Cardiac septum (tissue), 1 donor: Measurements from ENCODE around the gene TANC1. TPM values are rescaled to one million over a fixed set of nuclear protein-coding genes. Genes with fewer than 3 reads are reported as not detected.

Experiments
- DNase-seq: peaks from one replicate; pipeline ENCODE4 v3.0.0-alpha.2; 2020; ENCODE audit warnings: low spot score
- intact Hi-C: fragments of 100-400 bp; cut with DNase I; formaldehyde crosslinking; loops from one replicate; pipeline ENCODE4 v1.14.0; 2022
- total RNA-seq: library from RNA; stranded (reverse); fragmentation: NEBNext Ultra II Directional; extraction: Animal tissue kit (Norgen Biotek cat#: 25700); gene quantifications from one replicate; pipeline ENCODE4 v1.2.1, GENCODE V29; 2021
- donor health status: DM: no; HTN: no; CAD: no.

TANC1 gene
- total RNA-seq, 1 donor from 2014 or later, result 55.6 TPM

DNA sequence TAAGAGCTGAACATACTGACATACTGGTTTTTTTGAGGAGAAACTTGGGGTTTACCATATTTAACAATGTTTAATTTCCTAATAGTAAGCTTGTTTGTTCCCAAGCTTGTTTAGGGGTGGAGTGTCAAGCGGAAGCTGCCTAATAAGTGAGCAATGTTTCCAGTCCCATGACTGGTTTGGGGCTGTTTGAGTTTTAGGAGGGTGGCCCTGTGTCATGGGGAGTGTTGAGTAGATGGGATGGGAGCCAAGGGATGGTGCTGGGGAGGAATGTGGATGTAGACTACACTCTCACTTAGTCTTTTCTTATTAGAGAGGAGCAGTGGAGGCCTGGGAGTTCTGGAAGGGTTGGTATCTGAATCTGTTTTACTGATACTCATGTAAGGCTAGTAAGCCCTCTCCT is 128.5 kb downstream of the TANC1 start:
- intact Hi-C loops, result no loop called here
- DNase-seq, result no peak

- intact Hi-C loops, result no loop called here
- DNase-seq, result no peak
Observed at GRCh38 chr2:159098361-159098760, 129.9 kb downstream of the TANC1 start.

DNA sequence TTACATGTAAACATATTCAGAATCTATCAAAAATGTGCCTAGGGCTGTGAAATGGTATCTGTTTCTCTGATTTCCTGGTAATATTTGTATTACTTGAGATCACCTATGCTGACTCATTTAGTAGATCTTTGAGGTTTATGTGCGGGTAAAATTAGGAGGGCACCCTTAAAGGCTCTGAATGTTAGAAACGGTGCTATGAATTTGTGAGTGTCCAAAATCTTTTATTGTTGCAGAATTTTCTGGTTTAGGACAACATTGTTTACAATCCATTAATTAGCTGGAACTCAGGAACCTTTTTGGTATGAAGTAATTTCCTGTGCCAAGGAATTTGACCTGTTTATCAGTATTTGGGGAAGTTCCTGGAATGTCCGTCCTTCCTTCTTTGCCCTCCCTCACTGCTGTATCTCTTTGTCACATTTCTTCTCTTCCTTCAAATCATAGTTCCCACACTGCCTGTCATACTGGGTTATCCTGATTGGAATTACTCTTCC is 130.5 kb downstream of the TANC1 start:
- DNase-seq, result no peak
- intact Hi-C loops, result no loop called here

DNA sequence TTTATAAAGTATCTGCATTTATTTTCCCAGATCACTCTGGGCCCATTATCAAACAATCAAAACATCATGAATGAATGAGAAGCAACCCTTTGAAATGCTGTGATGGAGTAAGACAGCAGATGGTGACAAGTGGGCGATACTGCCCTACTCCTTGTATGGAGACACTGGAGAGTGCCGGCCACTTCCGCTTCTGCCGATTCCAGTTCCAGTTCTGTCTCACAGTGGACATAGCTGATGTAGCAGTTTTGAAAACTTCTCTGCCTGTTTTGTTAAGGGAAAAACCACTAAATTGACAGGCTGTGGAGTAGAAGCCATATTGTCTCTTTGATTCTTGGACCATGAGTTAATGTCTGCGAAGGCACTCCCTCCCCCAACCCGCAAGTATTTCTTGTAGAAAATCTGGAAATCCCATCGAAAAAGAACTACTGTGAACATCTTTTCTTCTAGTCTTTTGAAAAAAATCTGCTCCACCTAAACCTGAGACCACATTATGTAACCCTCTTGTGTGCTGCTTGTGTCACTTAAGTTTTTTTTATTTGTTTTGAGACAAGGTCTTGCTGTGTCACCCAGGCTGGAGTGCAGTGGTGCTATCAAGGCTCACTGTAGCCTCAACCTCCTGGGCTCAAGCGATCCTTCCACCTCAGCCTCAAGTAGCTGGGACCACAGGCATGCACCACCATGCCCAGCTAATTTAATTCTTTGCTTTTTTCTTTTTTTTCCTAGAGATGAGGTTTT is 133.5 kb downstream of the TANC1 start:
- DNase-seq, result no peak

GRCh38 chr2:159103411-159103810 is 135.0 kb downstream of the TANC1 start:
- intact Hi-C loops, result no loop called here
- no peak for DNase-seq

More for the DNA sequence above, 133.5 kb downstream of the TANC1 start:
- intact Hi-C loops, result no loop called here

DNA sequence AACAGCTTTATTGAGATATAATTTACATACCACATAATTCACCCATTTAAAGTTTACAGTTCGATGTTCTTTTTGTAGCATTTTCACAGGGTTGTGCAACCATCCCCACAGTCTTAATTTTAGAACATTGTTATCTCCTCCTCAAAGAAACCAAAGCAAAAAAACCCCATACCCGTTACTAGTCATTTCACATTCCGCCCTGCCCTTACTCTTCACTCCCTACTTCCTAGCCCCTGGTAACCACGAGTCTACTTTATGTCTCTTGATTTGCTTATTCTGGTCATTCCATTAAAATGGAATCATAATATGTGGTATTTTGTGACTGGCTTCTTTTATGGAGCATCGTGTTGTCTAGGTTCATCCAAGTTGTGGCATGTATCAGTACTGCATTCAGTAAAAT is 137.7 kb downstream of the TANC1 start:
- intact Hi-C loops, result loop anchor here (5.0 kb wide), 1 partner anchor 59 kb away; no protein-coding TSS in a partner anchor

GRCh38 chr2:159108181-159108893 is 139.9 kb downstream of the TANC1 start:
- intact Hi-C loops, result loop anchor here (5.0 kb wide), 1 partner anchor 61 kb away; no protein-coding TSS in a partner anchor
- DNase-seq, result no peak

More for the DNA sequence above, 137.7 kb downstream of the TANC1 start:
- DNase-seq, result no peak

DNA sequence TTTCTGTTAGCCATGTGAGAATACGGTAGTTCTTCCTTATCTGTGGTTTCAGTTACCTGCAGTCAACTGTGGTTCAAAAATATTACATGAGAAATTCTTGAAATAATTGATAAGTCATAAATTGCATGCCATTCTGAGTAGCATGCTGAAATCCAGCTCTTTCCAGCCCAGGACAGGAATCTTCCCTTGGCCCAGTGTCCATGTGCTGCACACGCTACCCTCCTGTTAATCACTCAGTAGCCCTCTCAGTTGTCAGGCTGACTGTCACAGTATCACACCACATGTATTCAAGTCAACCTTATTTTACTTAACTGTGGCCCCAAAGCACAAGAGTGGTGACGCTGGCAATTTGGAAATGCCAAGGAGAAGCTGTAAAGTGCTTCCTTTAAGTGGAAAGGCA is 141.1 kb downstream of the TANC1 start:
- DNase-seq, result no peak
- intact Hi-C loops, result loop anchor here (5.0 kb wide), 1 partner anchor 62 kb away; no protein-coding TSS in a partner anchor

GRCh38 chr2:159110784-159111183 is 142.3 kb downstream of the TANC1 start:
- no peak for DNase-seq
- intact Hi-C loops, result no loop called here

GRCh38 chr2:159111346-159111927 is 143.0 kb downstream of the TANC1 start:
- no peak for DNase-seq
- intact Hi-C loops, result no loop called here

DNA sequence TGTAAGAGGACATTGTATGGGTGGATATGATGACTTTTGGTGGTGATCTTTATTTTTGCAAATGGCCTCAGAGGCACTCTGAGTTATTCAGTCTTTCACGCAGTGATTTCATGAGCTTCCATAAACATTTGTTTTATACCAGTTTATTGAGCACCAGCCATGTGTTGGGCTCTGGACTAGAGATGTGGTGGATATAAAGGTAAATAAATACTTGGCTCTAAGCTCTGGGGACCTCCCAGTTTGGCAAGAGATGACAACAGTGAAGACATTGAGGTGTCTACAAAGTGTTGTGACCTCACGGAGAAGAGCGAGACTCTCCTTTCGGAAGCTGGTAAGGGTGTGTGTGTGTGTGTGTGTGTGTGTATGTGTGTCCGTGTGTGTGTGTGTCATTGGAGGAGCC is 146.4 kb downstream of the TANC1 start:
- intact Hi-C loops, result loop anchor here (5.0 kb wide), 1 partner anchor 83 kb away; no protein-coding TSS in a partner anchor
- DNase-seq, result no peak

GRCh38 chr2:159116922-159117321 is 148.5 kb downstream of the TANC1 start:
- DNase-seq, result no peak
- intact Hi-C loops, result loop anchor here (5.0 kb wide), 1 partner anchor 85 kb away; no protein-coding TSS in a partner anchor

GRCh38 chr2:159117658-159118057 is 149.2 kb downstream of the TANC1 start:
- intact Hi-C loops, result loop anchor here (1.0 to 5.0 kb wide), 3 partner anchors 85 to 216 kb away; partner anchors contain the start of gene TANC1
- no peak for DNase-seq

- peak; percentile 92 for DNase-seq
- intact Hi-C loops, result loop anchor here (1.0 to 5.0 kb wide), 3 partner anchors 86 to 217 kb away; partner anchors contain the start of gene TANC1
Observed at GRCh38 chr2:159118115-159118858, 149.8 kb downstream of the TANC1 start.

- intact Hi-C loops, result loop anchor here (1.0 to 5.0 kb wide), 3 partner anchors 87 to 218 kb away; partner anchors contain the start of gene TANC1
- DNase-seq, result no peak
Observed at GRCh38 chr2:159118859-159119500, 150.5 kb downstream of the TANC1 start.

GRCh38 chr2:159119652-159120257 is 151.3 kb downstream of the TANC1 start:
- intact Hi-C loops, result loop anchor here (2.0 to 5.0 kb wide), 2 partner anchors 87 to 151 kb away; partner anchors contain the start of gene TANC1
- no peak for DNase-seq

- intact Hi-C loops, result no loop called here
Observed at GRCh38 chr2:159123786-159124185, 155.3 kb downstream of the TANC1 start.

GRCh38 chr2:159124441-159124911 is 156.0 kb downstream of the TANC1 start:
- DNase-seq, result no peak
- intact Hi-C loops, result no loop called here

More at GRCh38 chr2:159123786-159124185, 155.3 kb downstream of the TANC1 start:
- no peak for DNase-seq
